D721Med (cell line): ENCODE data around the gene WEE2.

Experiments used
- DNase-seq: peaks from one replicate; pipeline ENCODE4 v3.0.0; 2011; ENCODE audit warnings: low spot score; ENCODE audit not compliant: insufficient read length
- FAIRE-seq: peaks from 2 replicates; lab custom pipeline; 2011; peaks lifted over from hg19 to GRCh38; lab: Jason Lieb, UNC
- CTCF ChIP-seq: IDR thresholded peaks from 2 replicates; pipeline ENCODE4 v1.5.1; 2012; ENCODE audit warnings: mild to moderate bottlenecking, control low read depth; ENCODE audit not compliant: insufficient read depth; ENCODE audit errors: missing control alignments

WEE2 gene

DNA sequence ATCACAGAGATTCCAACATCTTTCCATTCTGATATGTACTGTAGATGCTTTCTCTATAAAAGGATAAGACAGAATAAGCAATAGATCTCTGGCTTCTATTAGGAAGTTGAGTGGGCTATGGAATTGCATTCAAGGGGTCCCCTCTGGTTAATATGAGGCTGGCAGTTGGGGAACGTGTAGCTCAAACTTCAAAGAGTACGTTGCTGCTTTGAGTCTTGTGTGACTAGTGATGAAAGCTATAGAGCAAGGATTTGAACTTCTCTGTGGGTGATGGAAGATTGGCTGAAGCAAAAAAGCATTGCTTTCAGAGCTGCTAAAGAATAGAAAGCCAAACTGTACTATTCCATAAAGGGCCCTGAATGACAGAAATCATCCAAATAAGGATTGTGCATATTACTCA lies 6.4 kb downstream of the WEE2 start:
- no peak for FAIRE-seq
- no peak for TF ChIP-seq CTCF
- no peak for DNase-seq

DNA sequence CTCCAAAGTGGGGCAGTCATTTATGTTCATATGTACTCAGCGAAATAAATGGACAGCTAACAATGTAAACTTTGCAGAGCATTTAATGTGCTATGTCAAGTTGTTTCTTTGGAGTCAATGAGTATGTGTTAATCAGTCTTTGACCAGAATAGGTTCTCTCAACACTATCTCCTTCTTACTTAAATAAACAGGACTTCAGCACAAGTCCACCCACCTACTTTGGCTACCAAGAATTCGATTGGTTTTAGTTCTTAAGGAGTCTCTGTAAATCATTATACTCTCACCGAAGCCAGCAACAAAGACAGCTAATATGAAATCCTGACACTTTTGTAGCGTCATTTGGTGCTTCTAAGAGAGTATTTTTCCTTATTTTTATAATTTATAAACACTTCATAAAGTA lies 6.9 kb downstream of the WEE2 start:
- DNase-seq = no peak
- TF ChIP-seq CTCF = no peak
- FAIRE-seq = no peak

GRCh38 chr7:141715794-141716689 lies 7.9 kb downstream of the WEE2 start:
- DNase-seq (no peak), FAIRE-seq (no peak)
- TF ChIP-seq CTCF = no peak

- DNase-seq (no peak), FAIRE-seq (no peak)
- no peak for TF ChIP-seq CTCF
These were observed 9.3 kb downstream of the WEE2 start for GRCh38 chr7:141717450-141717849.

DNA sequence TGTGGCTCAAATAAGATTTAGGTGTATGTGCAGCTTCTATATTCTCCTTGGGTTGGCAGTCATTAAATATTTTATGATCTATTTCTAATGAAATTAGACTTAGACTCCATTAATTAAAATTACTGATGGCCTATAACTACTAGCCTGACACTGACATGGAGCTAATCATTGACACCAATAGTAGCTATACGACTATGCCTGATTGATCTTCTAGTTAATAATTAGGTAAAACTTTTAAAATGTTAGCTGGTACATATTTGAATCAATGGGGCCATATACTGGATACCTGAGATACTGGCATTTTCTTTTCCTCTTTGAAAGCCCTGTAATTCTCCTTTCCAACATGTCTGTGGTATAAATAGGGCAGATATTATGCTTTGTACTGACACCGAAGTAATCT lies 14.4 kb downstream of the WEE2 start:
- DNase-seq = no peak
- no peak for TF ChIP-seq CTCF
- no peak for FAIRE-seq

- DNase-seq = no peak
These were observed 20.9 kb downstream of the WEE2 start for GRCh38 chr7:141729020-141729419.

More at GRCh38 chr7:141729020-141729419, 20.9 kb downstream of the WEE2 start:
- FAIRE-seq = no peak
- TF ChIP-seq CTCF = no peak
